Fibroblast of pulmonary artery (primary cell): ENCODE data around the gene AADACL3.
A peak's percentile ranks its signal among the peaks of the same experiment; 100 is the strongest.

Experiments used
- DNase-seq: peaks from one replicate; pipeline ENCODE4 v3.0.0-alpha.2; 2010; ENCODE audit warnings: low read depth
- H3K4me3 ChIP-seq: replicated peaks from 2 replicates; pipeline ENCODE4 v1.5.1; 2011; ENCODE audit warnings: low read depth, mild to moderate bottlenecking, control low read depth, low read length, moderate library complexity
- CTCF ChIP-seq: IDR thresholded peaks from 2 replicates; pipeline ENCODE4 v1.5.1; 2011; ENCODE audit warnings: mild to moderate bottlenecking, control low read depth, low read length, inconsistent platforms; ENCODE audit errors: missing control alignments

AADACL3 gene

GRCh38 chr1:12678820-12679219 is 37.1 kb upstream of the AADACL3 start:
- no peak for TF ChIP-seq CTCF
- DNase-seq: no peak

GRCh38 chr1:12690156-12690555 is 25.8 kb upstream of the AADACL3 start:
- DNase-seq: no peak
- TF ChIP-seq CTCF: no peak
- no peak overlapping the region for H3K4me3 ChIP-seq

More at GRCh38 chr1:12678820-12679219, 37.1 kb upstream of the AADACL3 start:
- no peak overlapping the region for H3K4me3 ChIP-seq

- TF ChIP-seq CTCF: no peak
- peak; percentile 60 for DNase-seq
- H3K4me3 ChIP-seq: no peak overlapping the region
These were observed 22.7 kb upstream of the AADACL3 start for GRCh38 chr1:12692967-12693782.

GRCh38 chr1:12696658-12697057 is 19.3 kb upstream of the AADACL3 start:
- no peak overlapping the region for H3K4me3 ChIP-seq
- TF ChIP-seq CTCF: no peak
- DNase-seq: no peak

- H3K4me3 ChIP-seq: no peak overlapping the region
- no peak for DNase-seq
- TF ChIP-seq CTCF: no peak
These were observed 18.5 kb upstream of the AADACL3 start for GRCh38 chr1:12697397-12697796.

DNA sequence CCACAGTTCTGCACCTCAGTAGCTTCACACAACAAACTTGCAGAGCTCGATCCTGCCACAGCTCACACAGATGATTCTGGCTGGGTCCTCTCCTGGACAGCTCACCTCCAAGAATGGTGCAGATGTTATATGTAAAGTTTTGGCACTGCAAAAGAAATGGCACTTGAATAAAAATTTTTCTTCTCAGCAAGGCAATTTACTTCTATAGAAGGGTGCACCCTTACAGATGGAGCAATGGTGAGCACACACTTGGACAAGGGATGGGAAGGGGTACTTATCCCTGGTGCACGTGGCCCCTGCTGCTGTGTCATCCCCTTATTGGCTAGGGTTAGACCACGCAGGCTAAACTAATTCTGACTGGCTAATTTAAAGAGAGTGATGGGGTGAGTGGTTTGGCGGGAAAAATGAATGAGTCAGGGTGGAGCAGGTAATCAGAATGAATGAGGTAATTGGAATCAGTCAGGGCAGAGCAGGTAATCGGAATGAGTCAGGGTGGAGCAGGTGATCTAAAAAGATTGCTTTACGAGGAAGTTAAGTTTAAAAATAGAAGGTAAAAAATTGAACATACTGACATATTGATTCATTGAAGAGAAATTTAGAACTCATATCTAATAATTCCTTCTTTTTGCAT is 12.0 kb upstream of the AADACL3 start:
- no peak for TF ChIP-seq CTCF
- no peak for DNase-seq
- H3K4me3 ChIP-seq: no peak overlapping the region

DNA sequence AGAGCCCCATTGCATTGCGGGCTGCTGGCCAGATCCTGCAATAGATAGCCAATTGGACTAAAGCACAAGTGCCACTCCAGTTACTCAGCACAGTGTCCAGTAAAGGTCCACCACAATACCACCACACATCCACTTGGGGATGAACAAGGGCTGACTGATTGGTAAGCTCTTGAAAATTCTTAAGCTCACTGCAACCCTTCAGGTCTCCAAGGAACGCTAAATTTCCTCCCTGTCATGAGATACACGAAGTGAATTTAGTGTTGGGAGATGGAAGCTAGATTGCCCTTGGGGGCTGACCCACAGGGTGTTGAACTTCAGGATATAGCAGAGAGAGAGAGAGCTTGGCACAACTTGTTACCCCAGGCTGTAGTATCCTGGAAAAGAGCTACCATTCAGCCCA is 9.8 kb upstream of the AADACL3 start:
- DNase-seq: no peak
- H3K4me3 ChIP-seq: no peak overlapping the region
- TF ChIP-seq CTCF: no peak
